Glutamatergic neuron (in vitro differentiated cells): ENCODE data around the gene TRAF2. TPM values are rescaled to one million over a fixed set of nuclear protein-coding genes. Genes with fewer than 3 reads are reported as not detected.

Source experiments
- DNase-seq: peaks from one replicate; pipeline ENCODE4 v3.0.0; 2022
- H3K27ac Mint-ChIP-seq: one replicate; pipeline ENCODE4 v1.8.0; 2020; ENCODE audit warnings: mild to moderate bottlenecking, mixed read lengths, inconsistent platforms; ENCODE audit not compliant: unreplicated experiment
- H3K27me3 Mint-ChIP-seq: one replicate; pipeline ENCODE4 v1.8.0; 2020; ENCODE audit warnings: mild to moderate bottlenecking, moderate library complexity, mixed read lengths, inconsistent platforms; ENCODE audit not compliant: unreplicated experiment
- H3K36me3 Mint-ChIP-seq: one replicate; pipeline ENCODE4 v1.8.0; 2020; ENCODE audit warnings: mild to moderate bottlenecking, mixed read lengths, inconsistent platforms; ENCODE audit not compliant: unreplicated experiment
- H3K4me1 Mint-ChIP-seq: one replicate; pipeline ENCODE4 v1.8.0; 2020; ENCODE audit warnings: mild to moderate bottlenecking, low read depth, mixed read lengths, inconsistent platforms; ENCODE audit not compliant: unreplicated experiment
- H3K4me3 Mint-ChIP-seq: one replicate; pipeline ENCODE4 v1.8.0; 2020; ENCODE audit warnings: mild to moderate bottlenecking, mixed read lengths, inconsistent platforms; ENCODE audit not compliant: unreplicated experiment
- H3K9me3 Mint-ChIP-seq: one replicate; pipeline ENCODE4 v1.8.0; 2020; ENCODE audit warnings: mild to moderate bottlenecking, moderate library complexity, mixed read lengths, inconsistent platforms; ENCODE audit not compliant: unreplicated experiment
- CTCF ChIP-seq: fragments of 200-600 bp; sonication (generic); IDR thresholded peaks from one replicate; pipeline ENCODE4 v1.5.0; 2021; ENCODE audit not compliant: partially characterized antibody, unreplicated experiment
- total RNA-seq: library from RNA; stranded (reverse); fragmentation: NEBNext Ultra II Directional; extraction: Animal tissue kit (Norgen Biotek cat#: 25700); gene quantifications from one replicate; pipeline ENCODE4 v1.2.1, GENCODE V29; 2021; ENCODE audit not compliant: unreplicated experiment

TRAF2 gene
- total RNA-seq, 1 donor from 2014 or later = 27.3 TPM

- Mint-ChIP-seq H3K4me3 (no peak overlapping the region), H3K27me3 (peaks cover 9% of the 10 kb centered on the region), H3K36me3 (peaks cover 8% of the 10 kb centered on the region), H3K4me1 (no peaks in the 10 kb centered on the region), H3K27ac (no peak overlapping the region), H3K9me3 (peaks cover 16% of the 10 kb centered on the region)
- no peak for TF ChIP-seq CTCF
- no peak for DNase-seq
These were observed 49.3 kb downstream of the TRAF2 start for GRCh38 chr9:136935651-136936050.

- H3K9me3 Mint-ChIP-seq = peaks cover 16% of the 10 kb centered on the region
- H3K27ac Mint-ChIP-seq = no peak overlapping the region
- H3K36me3 Mint-ChIP-seq = peaks cover 8% of the 10 kb centered on the region
- no peak for TF ChIP-seq CTCF
- H3K27me3 Mint-ChIP-seq = peaks cover 9% of the 10 kb centered on the region
- H3K4me3 Mint-ChIP-seq = peak overlapping the region; percentile 38
- no peak for DNase-seq
- H3K4me1 Mint-ChIP-seq = no peaks in the 10 kb centered on the region
These were observed 50.4 kb downstream of the TRAF2 start for GRCh38 chr9:136936645-136937170.

- no peak for DNase-seq
- peaks cover 9% of the 10 kb centered on the region for H3K27me3 Mint-ChIP-seq
- H3K27ac Mint-ChIP-seq = no peak overlapping the region
- no peak overlapping the region for H3K4me3 Mint-ChIP-seq
- H3K4me1 Mint-ChIP-seq = no peaks in the 10 kb centered on the region
- H3K36me3 Mint-ChIP-seq = peaks cover 8% of the 10 kb centered on the region
- TF ChIP-seq CTCF = no peak
- peaks cover 16% of the 10 kb centered on the region for H3K9me3 Mint-ChIP-seq
These were observed 51.1 kb downstream of the TRAF2 start for GRCh38 chr9:136937186-136938001.

- Mint-ChIP-seq H3K4me3 (no peak overlapping the region), H3K36me3 (no peaks in the 10 kb centered on the region)
These were observed 53.2 kb downstream of the TRAF2 start for GRCh38 chr9:136939431-136939995.

More at GRCh38 chr9:136939431-136939995, 53.2 kb downstream of the TRAF2 start:
- peaks cover 13% of the 10 kb centered on the region for H3K9me3 Mint-ChIP-seq
- no peaks in the 10 kb centered on the region for H3K4me1 Mint-ChIP-seq
- DNase-seq = no peak
- H3K27ac Mint-ChIP-seq = no peak overlapping the region
- peaks cover 5% of the 10 kb centered on the region for H3K27me3 Mint-ChIP-seq
- no peak for TF ChIP-seq CTCF
